Measurements from ENCODE around the gene MPIG6B.
"Not testable (repeated sequence)": the region's sequence is repeated elsewhere in the genome, so short reads cannot be mapped to it uniquely, and the experiment has no call there.

DNA sequence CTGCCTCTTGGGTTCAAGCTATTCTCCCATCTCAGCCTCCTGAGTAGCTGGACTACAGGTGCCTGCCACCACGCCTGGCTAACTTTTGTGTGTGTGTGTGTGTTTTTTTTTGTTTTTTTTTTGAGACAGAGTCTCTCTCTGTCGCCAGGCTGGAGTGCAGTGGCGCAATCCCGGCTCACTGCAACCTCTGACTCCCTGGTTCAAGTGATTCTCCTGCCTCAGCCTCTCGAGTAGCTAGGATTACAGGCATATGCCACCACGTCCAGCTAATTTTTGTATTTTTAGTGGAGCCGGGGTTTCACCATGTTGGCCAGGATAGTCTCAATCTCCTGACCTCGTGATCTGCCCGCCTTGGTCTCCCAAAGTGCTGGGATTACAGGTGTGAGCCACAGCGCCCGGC lies 14.0 kb upstream of the MPIG6B start:
- TF ChIP-seq, protein P1, sequence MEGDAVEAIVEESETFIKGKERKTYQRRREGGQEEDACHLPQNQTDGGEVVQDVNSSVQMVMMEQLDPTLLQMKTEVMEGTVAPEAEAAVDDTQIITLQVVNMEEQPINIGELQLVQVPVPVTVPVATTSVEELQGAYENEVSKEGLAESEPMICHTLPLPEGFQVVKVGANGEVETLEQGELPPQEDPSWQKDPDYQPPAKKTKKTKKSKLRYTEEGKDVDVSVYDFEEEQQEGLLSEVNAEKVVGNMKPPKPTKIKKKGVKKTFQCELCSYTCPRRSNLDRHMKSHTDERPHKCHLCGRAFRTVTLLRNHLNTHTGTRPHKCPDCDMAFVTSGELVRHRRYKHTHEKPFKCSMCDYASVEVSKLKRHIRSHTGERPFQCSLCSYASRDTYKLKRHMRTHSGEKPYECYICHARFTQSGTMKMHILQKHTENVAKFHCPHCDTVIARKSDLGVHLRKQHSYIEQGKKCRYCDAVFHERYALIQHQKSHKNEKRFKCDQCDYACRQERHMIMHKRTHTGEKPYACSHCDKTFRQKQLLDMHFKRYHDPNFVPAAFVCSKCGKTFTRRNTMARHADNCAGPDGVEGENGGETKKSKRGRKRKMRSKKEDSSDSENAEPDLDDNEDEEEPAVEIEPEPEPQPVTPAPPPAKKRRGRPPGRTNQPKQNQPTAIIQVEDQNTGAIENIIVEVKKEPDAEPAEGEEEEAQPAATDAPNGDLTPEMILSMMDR (IDR thresholded peaks at IDR 0.05), result not testable (repeated sequence)
- not testable (repeated sequence) for TF ChIP-seq POLR2A (IDR thresholded peaks at IDR 0.05)

All from body of pancreas (tissue), 4 donors.